ENCODE results near the gene OR2V1.

- no peak for TF ChIP-seq POLR2AphosphoS5 (IDR thresholded peaks at IDR 0.05)
- TF ChIP-seq CTCF (IDR thresholded peaks at IDR 0.05), result no peak
- no peak for TF ChIP-seq EP300 (IDR thresholded peaks at IDR 0.05)
- no peak for TF ChIP-seq POLR2A (IDR thresholded peaks at IDR 0.05)
Observed at GRCh38 chr5:181142054-181142453, 11.1 kb upstream of the OR2V1 start.

All from suprapubic skin (tissue), 4 donors.